Muscle layer of colon (tissue), 2 donors: ENCODE data around the gene OR10A4.
"Not testable (repeated sequence)": the region's sequence is repeated elsewhere in the genome, so short reads cannot be mapped to it uniquely, and the experiment has no call there.

Experiments used
- H3K27ac ChIP-seq: one replicate; pipeline ENCODE4 v1.7.0; 2013; ENCODE audit warnings: low read depth, mild to moderate bottlenecking, low read length, moderate library complexity
- H3K27me3 ChIP-seq, 2 donors: one replicate each; pipeline ENCODE4 v1.7.0; 2013; ENCODE audit warnings: low read length in 2 of 2, mild to moderate bottlenecking in 2 of 2; ENCODE audit not compliant: insufficient read depth in 2 of 2, control insufficient read depth in 1 of 2
- H3K36me3 ChIP-seq: one replicate; pipeline ENCODE4 v1.7.0; 2013; ENCODE audit warnings: mild to moderate bottlenecking, low read length; ENCODE audit not compliant: insufficient read depth
- H3K4me1 ChIP-seq: one replicate; pipeline ENCODE4 v1.7.0; 2013; ENCODE audit warnings: mild to moderate bottlenecking, low read length; ENCODE audit not compliant: insufficient read depth
- H3K4me3 ChIP-seq, 2 donors: one replicate each; pipeline ENCODE4 v1.7.0; 2013; ENCODE audit warnings: low read length in 2 of 2, low read depth in 1 of 2, mild to moderate bottlenecking in 1 of 2, moderate library complexity in 1 of 2
- H3K9ac ChIP-seq: one replicate; pipeline ENCODE4 v1.7.0; 2013; ENCODE audit warnings: low read length
- H3K9me3 ChIP-seq: one replicate; pipeline ENCODE4 v1.7.0; 2013; ENCODE audit warnings: mild to moderate bottlenecking, low read length
- donor health status: abdominal sarcoma.
- donor health status: Adenocarcinoma of cecum.

The OR10A4 gene

GRCh38 chr11:6876325-6876724 lies at the start of gene OR10A4:
TSS of gene OR10A4 (plus strand) at chr11:6876625. CDS start at chr11:6876648, 23 bp downstream.
- Histone ChIP-seq H3K9me3 (no peaks in the 10 kb centered on the region), H3K9ac (no peak within 1 kb of the TSS), H3K36me3 (no peaks in the 10 kb centered on the region), H3K27ac (no peak within 1 kb of the TSS), H3K27me3 (no peaks in the 10 kb centered on the region), H3K4me1 (no peaks in the 10 kb centered on the region), H3K4me3 (no peak within 1 kb of the TSS)

DNA sequence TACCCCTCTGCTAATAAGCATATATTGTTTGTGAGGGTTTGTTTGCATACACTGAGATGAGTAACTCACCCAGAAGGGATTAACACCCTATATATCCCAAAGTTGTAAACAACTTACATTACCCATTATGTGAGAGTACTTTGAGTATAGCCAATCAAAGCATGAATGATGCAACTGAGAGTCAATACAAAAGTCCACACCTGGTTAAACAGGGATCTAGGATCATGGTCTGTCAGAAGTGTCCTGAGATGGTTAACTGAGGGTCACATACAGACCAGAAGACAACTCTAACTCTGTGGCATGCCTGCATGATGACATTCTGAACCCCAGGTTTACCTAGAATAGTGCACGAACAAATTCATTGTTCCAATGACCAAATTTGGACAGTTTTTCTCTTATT lies 48.3 kb upstream of the OR10A4 start:
- Histone ChIP-seq H3K27me3 (no peaks in the 10 kb centered on the region), H3K9ac (no peak overlapping the region), H3K9me3 (no peaks in the 10 kb centered on the region)

GRCh38 chr11:6833356-6833755 lies 43.1 kb upstream of the OR10A4 start:
- Histone ChIP-seq H3K4me1 (no peaks in the 10 kb centered on the region), H3K9ac (no peak overlapping the region), H3K4me3 (no peak overlapping the region), H3K27ac (no peak overlapping the region), H3K9me3 (no peaks in the 10 kb centered on the region), H3K36me3 (no peaks in the 10 kb centered on the region), H3K27me3 (no peaks in the 10 kb centered on the region)

More for the DNA sequence above, 48.3 kb upstream of the OR10A4 start:
- Histone ChIP-seq H3K36me3 (no peaks in the 10 kb centered on the region), H3K27ac (no peak overlapping the region), H3K4me3 (no peak overlapping the region), H3K4me1 (no peaks in the 10 kb centered on the region)

DNA sequence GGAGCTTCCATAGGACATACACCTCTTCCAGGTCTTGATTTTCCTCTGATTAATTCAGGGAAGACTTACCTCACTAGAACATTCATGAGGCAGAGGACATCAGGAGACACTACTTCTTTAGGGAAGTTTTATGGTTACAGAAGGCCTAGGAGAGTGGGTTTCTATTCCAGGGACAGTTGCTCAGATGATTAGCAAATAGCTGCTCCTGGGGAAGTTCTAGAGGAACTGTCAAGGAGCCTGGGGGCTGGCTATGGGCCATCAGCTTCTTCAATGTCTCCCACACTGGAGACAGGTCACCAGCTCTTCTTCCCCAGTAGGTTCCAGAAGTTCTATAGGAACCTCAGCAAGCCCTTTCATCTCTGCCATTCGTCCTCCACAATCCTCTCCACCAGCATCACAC lies 42.4 kb upstream of the OR10A4 start:
- Histone ChIP-seq H3K9me3 (no peaks in the 10 kb centered on the region), H3K4me3 (no peak overlapping the region)

GRCh38 chr11:6841694-6842093 lies 34.7 kb upstream of the OR10A4 start:
- no peaks in the 10 kb centered on the region for H3K27me3 ChIP-seq
- no peaks in the 10 kb centered on the region for H3K4me1 ChIP-seq
- no peak overlapping the region for H3K4me3 ChIP-seq
- H3K9me3 ChIP-seq = no peaks in the 10 kb centered on the region
- H3K9ac ChIP-seq = no peak overlapping the region
- H3K36me3 ChIP-seq = no peaks in the 10 kb centered on the region
- no peak overlapping the region for H3K27ac ChIP-seq

More for the DNA sequence above, 42.4 kb upstream of the OR10A4 start:
- no peaks in the 10 kb centered on the region for H3K36me3 ChIP-seq
- H3K27me3 ChIP-seq = no peaks in the 10 kb centered on the region
- no peak overlapping the region for H3K9ac ChIP-seq
- no peak overlapping the region for H3K27ac ChIP-seq
- H3K4me1 ChIP-seq = no peaks in the 10 kb centered on the region

DNA sequence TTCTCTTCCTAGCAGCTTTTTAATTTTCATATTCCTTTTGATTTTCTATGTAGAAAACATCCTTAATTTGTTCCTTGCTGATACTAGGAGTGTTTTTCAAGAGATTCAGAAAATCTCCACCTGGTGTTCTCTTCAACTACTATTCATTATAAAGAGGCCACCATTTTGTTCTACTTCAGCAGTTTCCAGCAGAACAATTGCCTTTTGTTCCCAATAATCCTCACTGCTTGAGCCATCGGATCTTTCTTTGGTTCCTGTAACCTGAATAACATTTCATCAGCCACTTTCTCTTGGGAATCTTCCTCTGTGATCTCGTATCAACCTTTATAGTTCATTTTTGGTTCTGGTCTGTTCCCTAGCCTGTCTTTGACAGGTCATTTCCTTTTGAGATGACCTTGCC lies 32.8 kb upstream of the OR10A4 start:
- H3K4me1 ChIP-seq = no peaks in the 10 kb centered on the region

GRCh38 chr11:6844356-6844755 lies 32.1 kb upstream of the OR10A4 start:
- no peaks in the 10 kb centered on the region for H3K9me3 ChIP-seq
- H3K27ac ChIP-seq = no peak overlapping the region
- H3K4me1 ChIP-seq = no peaks in the 10 kb centered on the region
- H3K27me3 ChIP-seq = no peaks in the 10 kb centered on the region
- no peak overlapping the region for H3K9ac ChIP-seq
- H3K4me3 ChIP-seq = no peak overlapping the region
- H3K36me3 ChIP-seq = no peaks in the 10 kb centered on the region

More for the DNA sequence above, 32.8 kb upstream of the OR10A4 start:
- Histone ChIP-seq H3K27me3 (no peaks in the 10 kb centered on the region), H3K36me3 (no peaks in the 10 kb centered on the region), H3K9ac (no peak overlapping the region), H3K9me3 (no peaks in the 10 kb centered on the region), H3K27ac (no peak overlapping the region), H3K4me3 (no peak overlapping the region)

DNA sequence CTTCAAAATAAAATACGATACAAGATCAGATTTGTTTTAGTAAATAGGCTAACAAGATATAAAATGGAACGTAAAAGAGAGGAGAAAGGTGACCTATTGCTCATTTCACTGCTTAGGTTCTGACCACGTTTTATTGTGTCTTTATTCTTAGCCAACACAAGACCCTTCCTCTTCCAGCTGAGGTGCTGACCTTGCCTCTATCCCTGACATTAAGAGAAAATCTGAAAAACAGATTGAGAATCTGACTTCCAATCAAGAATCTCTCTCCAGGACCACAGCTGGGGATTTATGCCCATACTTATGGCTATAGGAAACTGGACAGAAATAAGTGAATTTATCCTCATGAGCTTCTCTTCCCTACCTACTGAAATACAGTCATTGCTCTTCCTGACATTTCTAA lies 31.0 kb upstream of the OR10A4 start, which contains the start of gene OR10A5:
Gene OR10A5, plus strand, starts transcription at position 301 of the 400 bp plus-strand sequence. Its CDS starts 0 bp downstream, at position 301.
- Histone ChIP-seq H3K27ac (no peak within 1 kb of the TSS), H3K4me3 (no peak within 1 kb of the TSS), H3K27me3 (no peaks in the 10 kb centered on the region), H3K9ac (no peak within 1 kb of the TSS), H3K4me1 (no peaks in the 10 kb centered on the region), H3K9me3 (no peaks in the 10 kb centered on the region), H3K36me3 (no peaks in the 10 kb centered on the region)

DNA sequence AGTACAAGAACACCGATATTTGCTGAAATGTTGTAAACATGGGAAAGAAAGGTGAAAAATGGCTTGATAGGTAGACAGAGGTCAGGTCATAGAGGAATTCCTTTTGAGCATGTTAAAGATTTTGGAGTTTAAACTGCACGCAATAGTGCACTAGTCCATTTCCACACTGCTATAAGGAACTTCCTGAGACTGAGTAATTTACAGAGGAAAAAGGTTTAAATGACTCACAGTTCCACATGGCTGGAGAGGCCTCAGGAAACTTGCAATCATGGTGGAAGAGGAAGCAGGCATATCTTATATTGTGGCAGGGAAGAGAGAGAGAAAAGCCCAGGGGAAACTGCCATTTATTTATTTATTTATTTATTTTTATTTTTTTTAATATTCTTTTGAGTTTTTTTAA lies 25.9 kb upstream of the OR10A4 start:
- Histone ChIP-seq H3K36me3 (no peaks in the 10 kb centered on the region), H3K9me3 (no peaks in the 10 kb centered on the region), H3K9ac (no peak overlapping the region), H3K4me1 (no peaks in the 10 kb centered on the region), H3K4me3 (no peak overlapping the region), H3K27me3 (no peaks in the 10 kb centered on the region), H3K27ac (no peak overlapping the region)

GRCh38 chr11:6854801-6855200 lies 21.6 kb upstream of the OR10A4 start:
- not testable (repeated sequence) for H3K4me1 ChIP-seq, H3K9me3 ChIP-seq, H3K36me3 ChIP-seq, H3K4me3 ChIP-seq, H3K9ac ChIP-seq, H3K27ac ChIP-seq, H3K27me3 ChIP-seq

GRCh38 chr11:6855971-6856541 lies 20.4 kb upstream of the OR10A4 start:
- H3K27me3 ChIP-seq = no peaks in the 10 kb centered on the region
- H3K9ac ChIP-seq = no peak overlapping the region
- no peak overlapping the region for H3K4me3 ChIP-seq
- no peaks in the 10 kb centered on the region for H3K9me3 ChIP-seq
- no peak overlapping the region for H3K27ac ChIP-seq
- H3K4me1 ChIP-seq = no peaks in the 10 kb centered on the region
- no peaks in the 10 kb centered on the region for H3K36me3 ChIP-seq

GRCh38 chr11:6856871-6857270 lies 19.6 kb upstream of the OR10A4 start:
- H3K36me3 ChIP-seq = no peaks in the 10 kb centered on the region
- H3K4me1 ChIP-seq = no peaks in the 10 kb centered on the region
- H3K27me3 ChIP-seq = no peaks in the 10 kb centered on the region
- H3K27ac ChIP-seq = no peak overlapping the region
- H3K9ac ChIP-seq = no peak overlapping the region
- no peaks in the 10 kb centered on the region for H3K9me3 ChIP-seq
- H3K4me3 ChIP-seq = no peak overlapping the region
